Ovary (tissue), 3 donors: ENCODE results near the gene HLCS.

Source experiments
- POLR2A ChIP-seq: fragments of 450-650 bp; IDR thresholded peaks from one replicate; pipeline ENCODE4 v1.6.1; 2017; ENCODE audit warnings: antibody characterized with exemption, mild to moderate bottlenecking, moderate library complexity
- TF ChIP-seq, protein P1 (sequence below), 3 donors: fragments of 450-650 bp in 2 of 3; fragments of 200-600 bp in 1 of 3; IDR thresholded peaks; one replicate each; pipeline versions ENCODE4 v1.5.1 to v1.8.0; 2016 to 2022; ENCODE audit warnings: antibody characterized with exemption in 3 of 3, mild to moderate bottlenecking in 1 of 3
- donor health status: DM: no; HTN: no; CAD: no.

DNA sequence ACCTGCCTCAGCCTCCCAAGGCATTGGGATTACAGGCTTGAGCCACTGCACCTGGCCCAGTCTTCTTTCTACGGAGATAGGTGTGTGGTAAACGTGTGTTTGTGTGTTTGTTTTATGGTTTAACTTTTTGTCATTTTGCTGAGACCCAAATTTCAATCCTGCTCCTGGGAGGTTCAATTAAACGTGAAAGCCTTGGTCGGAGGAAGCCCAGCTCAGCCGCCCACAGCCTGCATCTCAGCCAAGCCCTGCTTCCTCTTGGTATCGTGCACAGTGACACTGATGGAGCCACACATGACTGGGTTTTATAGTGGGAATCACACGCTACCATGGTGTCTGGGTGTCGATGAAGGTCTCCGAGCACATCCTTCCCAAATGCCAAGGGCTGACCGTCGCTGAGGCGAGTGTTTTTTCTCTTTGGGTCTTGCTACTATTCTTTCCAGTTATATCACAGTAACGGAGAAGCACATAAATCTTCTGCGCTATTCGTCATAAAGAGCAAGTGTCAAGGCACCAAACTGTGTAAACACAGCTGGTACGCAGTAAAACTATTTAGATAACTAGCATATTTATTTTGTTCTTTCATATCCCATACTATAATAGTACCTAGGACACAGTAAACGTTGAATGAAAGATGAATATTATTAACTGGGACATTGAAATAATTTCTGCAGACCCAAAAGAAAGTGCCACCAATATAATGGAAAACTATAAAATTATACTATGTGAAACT lies 39.3 kb downstream of the HLCS start:
- TF ChIP-seq, protein P1, sequence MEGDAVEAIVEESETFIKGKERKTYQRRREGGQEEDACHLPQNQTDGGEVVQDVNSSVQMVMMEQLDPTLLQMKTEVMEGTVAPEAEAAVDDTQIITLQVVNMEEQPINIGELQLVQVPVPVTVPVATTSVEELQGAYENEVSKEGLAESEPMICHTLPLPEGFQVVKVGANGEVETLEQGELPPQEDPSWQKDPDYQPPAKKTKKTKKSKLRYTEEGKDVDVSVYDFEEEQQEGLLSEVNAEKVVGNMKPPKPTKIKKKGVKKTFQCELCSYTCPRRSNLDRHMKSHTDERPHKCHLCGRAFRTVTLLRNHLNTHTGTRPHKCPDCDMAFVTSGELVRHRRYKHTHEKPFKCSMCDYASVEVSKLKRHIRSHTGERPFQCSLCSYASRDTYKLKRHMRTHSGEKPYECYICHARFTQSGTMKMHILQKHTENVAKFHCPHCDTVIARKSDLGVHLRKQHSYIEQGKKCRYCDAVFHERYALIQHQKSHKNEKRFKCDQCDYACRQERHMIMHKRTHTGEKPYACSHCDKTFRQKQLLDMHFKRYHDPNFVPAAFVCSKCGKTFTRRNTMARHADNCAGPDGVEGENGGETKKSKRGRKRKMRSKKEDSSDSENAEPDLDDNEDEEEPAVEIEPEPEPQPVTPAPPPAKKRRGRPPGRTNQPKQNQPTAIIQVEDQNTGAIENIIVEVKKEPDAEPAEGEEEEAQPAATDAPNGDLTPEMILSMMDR (IDR thresholded peaks at IDR 0.05) = no peak
- TF ChIP-seq POLR2A = no peak
